AG10803 (cell line): Measurements from ENCODE around the gene DGCR2.
A peak's percentile ranks its signal among the peaks of the same experiment; 100 is the strongest.

Source experiments
- DNase-seq: peaks from one replicate; pipeline ENCODE4 v3.0.0; 2010; ENCODE audit warnings: low read depth
- H3K4me3 ChIP-seq: 2 replicates; pipeline ENCODE4 v1.5.1; 2011; ENCODE audit warnings: mild to moderate bottlenecking, low read length, control low read depth
- TF ChIP-seq, protein P1 (sequence below): conservative IDR thresholded peaks from 2 replicates; pipeline ENCODE4 v1.5.1; 2011; ENCODE audit warnings: mild to moderate bottlenecking, low read length, control low read depth, inconsistent platforms

The DGCR2 gene

GRCh38 chr22:19143212-19143611 lies 21.0 kb upstream of the DGCR2 start:
- peak overlapping the region; percentile 18; the same call in 1 of the 2 replicates for H3K4me3 ChIP-seq
- no peak for DNase-seq
- TF ChIP-seq, protein P1, sequence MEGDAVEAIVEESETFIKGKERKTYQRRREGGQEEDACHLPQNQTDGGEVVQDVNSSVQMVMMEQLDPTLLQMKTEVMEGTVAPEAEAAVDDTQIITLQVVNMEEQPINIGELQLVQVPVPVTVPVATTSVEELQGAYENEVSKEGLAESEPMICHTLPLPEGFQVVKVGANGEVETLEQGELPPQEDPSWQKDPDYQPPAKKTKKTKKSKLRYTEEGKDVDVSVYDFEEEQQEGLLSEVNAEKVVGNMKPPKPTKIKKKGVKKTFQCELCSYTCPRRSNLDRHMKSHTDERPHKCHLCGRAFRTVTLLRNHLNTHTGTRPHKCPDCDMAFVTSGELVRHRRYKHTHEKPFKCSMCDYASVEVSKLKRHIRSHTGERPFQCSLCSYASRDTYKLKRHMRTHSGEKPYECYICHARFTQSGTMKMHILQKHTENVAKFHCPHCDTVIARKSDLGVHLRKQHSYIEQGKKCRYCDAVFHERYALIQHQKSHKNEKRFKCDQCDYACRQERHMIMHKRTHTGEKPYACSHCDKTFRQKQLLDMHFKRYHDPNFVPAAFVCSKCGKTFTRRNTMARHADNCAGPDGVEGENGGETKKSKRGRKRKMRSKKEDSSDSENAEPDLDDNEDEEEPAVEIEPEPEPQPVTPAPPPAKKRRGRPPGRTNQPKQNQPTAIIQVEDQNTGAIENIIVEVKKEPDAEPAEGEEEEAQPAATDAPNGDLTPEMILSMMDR, result no peak

DNA sequence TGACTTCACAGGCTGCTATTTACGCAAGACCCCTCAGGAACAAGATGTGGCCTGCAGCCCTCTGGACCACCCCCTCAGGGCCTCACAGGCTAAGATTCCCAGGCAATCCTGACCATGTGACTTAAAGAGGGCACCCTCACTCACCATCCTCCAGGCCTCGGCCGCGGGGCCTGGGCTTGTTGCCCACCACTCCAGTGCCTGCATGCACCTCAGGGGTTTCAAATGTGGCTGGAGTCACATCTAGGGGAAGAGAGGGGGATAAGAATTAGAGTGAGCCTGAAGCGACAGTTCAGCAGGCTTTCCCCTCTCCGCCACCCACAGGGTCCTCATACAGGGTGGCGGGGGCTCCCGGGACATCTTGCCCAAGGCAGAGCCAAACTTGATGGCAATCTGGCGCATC lies 20.2 kb upstream of the DGCR2 start:
- TF ChIP-seq, protein P1, result no peak
- DNase-seq, result no peak
- H3K4me3 ChIP-seq, result no peak overlapping the region

DNA sequence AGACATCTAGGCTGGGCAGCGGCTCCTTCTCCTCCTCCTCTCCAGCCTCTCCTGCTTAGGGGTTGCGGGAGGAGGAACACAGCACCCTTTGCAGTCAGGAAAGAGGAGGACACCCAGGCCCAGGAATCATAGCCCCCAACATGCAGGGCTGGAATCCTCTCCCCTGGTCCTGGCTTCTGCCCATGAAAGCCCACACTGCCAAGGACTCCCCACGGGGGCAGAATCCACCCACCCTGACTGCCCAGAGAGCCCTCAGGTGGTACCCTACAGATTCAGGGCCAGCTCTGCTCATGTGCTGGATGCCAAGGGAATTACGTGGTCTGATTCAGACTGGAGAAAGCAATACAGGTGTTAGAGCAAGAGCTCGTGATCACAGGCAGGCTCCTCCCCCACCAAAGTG lies 17.8 kb upstream of the DGCR2 start:
- TF ChIP-seq, protein P1, result no peak
- no peak overlapping the region for H3K4me3 ChIP-seq
- no peak for DNase-seq

DNA sequence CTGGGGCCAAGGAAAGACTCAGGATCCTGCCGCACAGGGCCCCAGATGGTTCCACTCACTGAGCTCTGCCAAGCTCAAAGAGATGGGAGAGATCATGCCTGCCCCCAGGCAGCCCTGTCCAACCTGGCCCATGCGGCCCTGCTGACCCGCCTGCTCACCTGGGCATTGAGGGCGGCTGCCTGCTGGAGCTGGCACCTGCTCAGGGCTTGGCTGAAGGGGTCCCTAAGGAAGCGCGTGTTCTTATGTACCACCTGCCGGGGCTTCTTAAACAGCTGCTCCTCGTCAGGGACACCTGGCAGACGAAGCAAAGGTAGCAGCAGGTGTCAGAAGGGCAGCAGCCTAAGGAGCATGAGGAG lies 16.8 kb upstream of the DGCR2 start:
- no peak overlapping the region for H3K4me3 ChIP-seq
- TF ChIP-seq, protein P1, result no peak
- no peak for DNase-seq

GRCh38 chr22:19138217-19139000 lies 16.2 kb upstream of the DGCR2 start:
- no peak overlapping the region for H3K4me3 ChIP-seq
- TF ChIP-seq, protein P1, result no peak
- DNase-seq, result no peak

DNA sequence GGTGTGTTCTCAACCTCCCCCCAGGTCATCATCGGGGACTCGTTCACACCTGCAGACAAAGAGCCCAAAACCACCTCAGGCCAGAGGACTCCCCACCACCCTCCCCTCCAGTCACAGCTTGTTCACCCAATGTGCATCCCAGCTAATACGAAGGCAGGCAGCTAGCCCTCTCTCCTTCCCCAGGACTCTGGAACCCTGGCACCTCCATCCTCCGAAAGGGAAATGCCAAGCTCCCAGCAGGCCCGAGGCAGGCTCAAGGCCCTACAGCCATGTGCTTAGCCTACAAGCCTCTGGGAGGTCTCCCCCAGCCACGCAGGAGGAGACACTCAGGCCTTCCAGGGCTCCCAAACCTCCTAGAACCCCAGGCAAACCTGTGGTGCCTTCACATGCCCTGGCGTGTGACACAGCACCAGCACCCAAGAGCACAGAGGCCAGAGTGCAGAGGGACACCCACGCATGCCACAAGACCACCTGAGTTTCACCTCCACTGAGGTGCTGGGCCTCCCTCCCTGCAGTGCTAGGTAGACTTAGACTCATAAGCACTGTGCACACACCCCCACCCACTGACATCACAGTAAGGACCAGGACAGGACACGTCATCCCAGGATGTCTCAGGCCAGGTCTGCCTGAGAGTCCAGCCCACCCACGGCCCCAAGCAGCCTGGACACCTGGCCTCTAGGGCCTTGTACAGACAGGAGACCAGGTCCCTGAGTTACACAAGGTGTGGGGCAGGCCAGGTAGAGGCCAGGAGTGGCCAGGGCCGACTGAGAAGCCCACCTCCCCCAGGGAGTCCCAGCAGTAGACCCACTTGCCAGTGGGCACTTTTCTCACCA lies 15.4 kb upstream of the DGCR2 start:
- no peak overlapping the region for H3K4me3 ChIP-seq
- DNase-seq, result no peak
- TF ChIP-seq, protein P1, result no peak
